ENCODE results near the gene RAE1.
A peak's percentile ranks its signal among the peaks of the same experiment; 100 is the strongest.

RAE1 gene

GRCh38 chr20:57317789-57318371 lies 33.2 kb upstream of the RAE1 start:
- no peak for DNase-seq (ENCODE audit: low read depth)
- no peak for TF ChIP-seq CTCF (IDR thresholded peaks at IDR 0.05; ENCODE audit: insufficient read depth, low read depth, low read length, missing control alignments)
- H3K4me3 ChIP-seq (ENCODE audit: low read depth, low read length), result no peak overlapping the region

- no peak for TF ChIP-seq CTCF (IDR thresholded peaks at IDR 0.05; ENCODE audit: insufficient read depth, low read depth, low read length, missing control alignments)
- H3K4me3 ChIP-seq (ENCODE audit: low read depth, low read length), result no peak overlapping the region
- DNase-seq (ENCODE audit: low read depth), result no peak
These were observed 31.5 kb upstream of the RAE1 start for GRCh38 chr20:57319584-57319983.

DNA sequence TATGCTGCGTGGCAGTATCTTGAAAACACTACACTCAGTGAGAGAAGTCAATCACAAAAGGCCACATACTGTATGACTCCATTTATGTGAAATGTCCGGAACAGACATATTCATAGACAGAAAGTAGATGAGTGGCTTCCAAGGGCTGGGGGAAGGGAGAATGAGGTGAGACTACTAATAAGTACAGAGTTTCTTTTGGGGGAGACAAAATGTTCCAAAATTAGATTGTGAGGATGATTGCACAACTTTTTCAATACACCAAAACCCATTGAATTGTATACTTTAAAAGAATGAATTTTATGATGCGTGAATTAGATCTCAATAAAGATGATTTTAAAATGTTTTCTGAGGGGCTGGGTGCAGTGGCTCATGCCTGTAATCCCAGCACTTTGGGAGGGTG lies 30.7 kb upstream of the RAE1 start:
- H3K4me3 ChIP-seq (ENCODE audit: low read depth, low read length), result no peak overlapping the region
- no peak for TF ChIP-seq CTCF (IDR thresholded peaks at IDR 0.05; ENCODE audit: insufficient read depth, low read depth, low read length, missing control alignments)
- no peak for DNase-seq (ENCODE audit: low read depth)

DNA sequence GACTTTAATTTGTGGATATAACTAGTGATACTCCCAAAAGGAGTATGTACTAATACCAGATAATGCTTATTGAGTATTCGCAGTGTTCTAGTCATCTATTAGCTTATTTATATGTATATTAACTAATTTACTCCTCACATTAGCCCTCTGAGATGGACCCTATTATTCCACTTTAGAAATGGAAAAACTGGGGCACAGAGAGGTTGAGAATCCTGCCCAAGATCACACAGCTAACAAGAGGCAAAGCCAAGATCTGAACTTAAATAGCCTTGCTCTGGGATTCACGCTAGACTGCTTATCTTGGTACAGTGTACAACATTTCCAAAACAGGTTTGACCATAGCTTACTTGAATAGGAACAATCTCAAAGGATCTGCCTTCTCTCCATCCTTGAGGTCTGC lies 29.9 kb upstream of the RAE1 start:
- DNase-seq (ENCODE audit: low read depth), result no peak
- TF ChIP-seq CTCF (IDR thresholded peaks at IDR 0.05; ENCODE audit: insufficient read depth, low read depth, low read length, missing control alignments), result no peak
- H3K4me3 ChIP-seq (ENCODE audit: low read depth, low read length), result no peak overlapping the region

GRCh38 chr20:57322476-57322875 lies 28.6 kb upstream of the RAE1 start:
- no peak overlapping the region for H3K4me3 ChIP-seq (ENCODE audit: low read depth, low read length)
- TF ChIP-seq CTCF (IDR thresholded peaks at IDR 0.05; ENCODE audit: insufficient read depth, low read depth, low read length, missing control alignments), result no peak
- DNase-seq (ENCODE audit: low read depth), result no peak

DNA sequence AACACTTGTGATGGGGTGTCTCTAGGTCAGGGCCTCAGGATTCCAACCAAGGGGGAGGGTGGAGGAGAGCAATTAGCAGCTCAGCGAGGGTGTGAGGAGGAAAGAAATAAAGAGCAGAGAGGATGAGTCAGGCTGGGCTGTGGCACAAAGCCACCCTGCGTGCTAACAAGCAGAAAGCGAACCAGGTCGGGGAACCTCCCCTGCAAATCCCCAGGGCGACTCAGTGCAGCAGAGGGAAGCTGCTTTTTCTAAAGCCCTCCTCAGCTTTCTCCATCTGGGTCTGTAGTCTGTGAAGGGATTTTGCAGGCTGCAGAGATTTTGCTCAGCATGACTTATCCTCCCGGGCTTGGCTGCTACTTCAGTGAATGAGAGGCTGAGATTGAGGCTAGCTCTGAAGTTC lies 28.0 kb upstream of the RAE1 start:
- no peak overlapping the region for H3K4me3 ChIP-seq (ENCODE audit: low read depth, low read length)
- peak; percentile 53 for DNase-seq (ENCODE audit: low read depth)
- TF ChIP-seq CTCF (IDR thresholded peaks at IDR 0.05; ENCODE audit: insufficient read depth, low read depth, low read length, missing control alignments), result no peak

GRCh38 chr20:57325632-57326356 lies 25.3 kb upstream of the RAE1 start:
- DNase-seq (ENCODE audit: low read depth), result no peak
- no peak for TF ChIP-seq CTCF (IDR thresholded peaks at IDR 0.05; ENCODE audit: insufficient read depth, low read depth, low read length, missing control alignments)
- H3K4me3 ChIP-seq (ENCODE audit: low read depth, low read length), result no peak overlapping the region

All from GM12865 (cell line).